Liver (tissue), 9 donors: ENCODE data around the gene PSMB7. TPM values are rescaled to one million over a fixed set of nuclear protein-coding genes. Genes with fewer than 3 reads are reported as not detected.

Experiments used
- DNase-seq: peaks from one replicate; pipeline ENCODE4 v3.0.0-alpha.2; 2017; ENCODE audit warnings: low spot score
- H3K27ac ChIP-seq, 2 donors: one replicate each; pipeline ENCODE4 v1.7.0; 2013; ENCODE audit warnings: inconsistent platforms in 2 of 2, low read length in 2 of 2, control low read depth in 1 of 2, low read depth in 1 of 2, mild to moderate bottlenecking in 1 of 2
- H3K27me3 ChIP-seq, 4 donors: one replicate each; pipeline versions ENCODE4 v1.6.1 to v1.7.0; 2013; ENCODE audit warnings: low read length in 3 of 4, inconsistent platforms in 1 of 4, mild to moderate bottlenecking in 1 of 4, moderate library complexity in 1 of 4; ENCODE audit not compliant: control insufficient read depth in 4 of 4, insufficient read depth in 4 of 4
- H3K36me3 ChIP-seq, 4 donors: one replicate each; pipeline versions ENCODE4 v1.6.1 to v1.7.0; 2013; ENCODE audit warnings: low read length in 3 of 4, mild to moderate bottlenecking in 3 of 4, low read depth in 1 of 4, moderate library complexity in 1 of 4; ENCODE audit not compliant: control insufficient read depth in 4 of 4, insufficient read depth in 3 of 4
- H3K4me1 ChIP-seq, 4 donors: one replicate each; pipeline versions ENCODE4 v1.6.1 to v1.7.0; 2013; ENCODE audit warnings: low read length in 3 of 4, mild to moderate bottlenecking in 3 of 4, moderate library complexity in 1 of 4; ENCODE audit not compliant: control insufficient read depth in 4 of 4, insufficient read depth in 4 of 4
- H3K4me3 ChIP-seq, 3 donors: one replicate each; pipeline versions ENCODE4 v1.6.1 to v1.7.0; 2013; ENCODE audit warnings: low read length in 3 of 3, control low read depth in 1 of 3, low read depth in 1 of 3, mild to moderate bottlenecking in 1 of 3
- H3K9ac ChIP-seq, 2 donors: one replicate each; pipeline ENCODE4 v1.7.0; 2013; ENCODE audit warnings: low read length in 2 of 2, mild to moderate bottlenecking in 2 of 2, moderate library complexity in 2 of 2, control low read depth in 1 of 2, low read depth in 1 of 2
- H3K9me3 ChIP-seq, 4 donors: one replicate each; pipeline versions ENCODE4 v1.6.1 to v1.7.0; 2013; ENCODE audit warnings: low read length in 3 of 4; ENCODE audit not compliant: control insufficient read depth in 4 of 4
- ATF3 ChIP-seq: IDR thresholded peaks from 2 replicates; pipeline ENCODE4 v1.6.1; 2016; ENCODE audit warnings: antibody characterized with exemption
- EGR1 ChIP-seq, 2 donors: IDR thresholded peaks; 2 replicates each; pipeline ENCODE4 v1.6.1; 2016 to 2018; ENCODE audit warnings: antibody characterized with exemption in 2 of 2, low read depth in 2 of 2
- FOXA1 ChIP-seq: IDR thresholded peaks from 2 replicates; pipeline ENCODE4 v1.6.1; 2016; ENCODE audit warnings: antibody characterized with exemption
- FOXA2 ChIP-seq: IDR thresholded peaks from 2 replicates; pipeline ENCODE4 v1.6.1; 2016; ENCODE audit warnings: antibody characterized with exemption
- GABPA ChIP-seq, 2 donors: IDR thresholded peaks in 1 of 2; conservative IDR thresholded peaks in 1 of 2; 2 replicates each; pipeline ENCODE4 v1.6.1; 2016; ENCODE audit warnings: antibody characterized with exemption in 2 of 2, mild to moderate bottlenecking in 1 of 2, moderate library complexity in 1 of 2
- HNF4A ChIP-seq, 2 donors: conservative IDR thresholded peaks; 2 replicates each; pipeline ENCODE4 v1.6.1; 2016; ENCODE audit warnings: antibody characterized with exemption in 2 of 2, mild to moderate bottlenecking in 2 of 2
- HNF4G ChIP-seq: IDR thresholded peaks from 2 replicates; pipeline ENCODE4 v1.6.1; 2016; ENCODE audit warnings: antibody characterized with exemption
- JUND ChIP-seq, 2 donors: IDR thresholded peaks; 2 replicates each; pipeline ENCODE4 v1.6.1; 2016; ENCODE audit warnings: antibody characterized with exemption in 2 of 2
- MAX ChIP-seq: IDR thresholded peaks from 2 replicates; pipeline ENCODE4 v1.6.1; 2016; ENCODE audit warnings: antibody characterized with exemption
- NR2F2 ChIP-seq: IDR thresholded peaks from 2 replicates; pipeline ENCODE4 v1.6.1; 2016; ENCODE audit warnings: antibody characterized with exemption
- RAD21 ChIP-seq, 2 donors: IDR thresholded peaks; 2 replicates each; pipeline ENCODE4 v1.6.1; 2016; ENCODE audit warnings: antibody characterized with exemption in 2 of 2, mild to moderate bottlenecking in 2 of 2
- REST ChIP-seq: IDR thresholded peaks from 2 replicates; pipeline ENCODE4 v1.6.1; 2016; ENCODE audit warnings: antibody characterized with exemption, mild to moderate bottlenecking
- RXRA ChIP-seq, 2 donors: IDR thresholded peaks; 2 replicates each; pipeline ENCODE4 v1.6.1; 2017 to 2018; ENCODE audit warnings: antibody characterized with exemption in 2 of 2, mild to moderate bottlenecking in 1 of 2
- SP1 ChIP-seq: IDR thresholded peaks from 2 replicates; pipeline ENCODE4 v1.6.1; 2018; ENCODE audit warnings: antibody characterized with exemption, mild to moderate bottlenecking
- TAF1 ChIP-seq: conservative IDR thresholded peaks from 2 replicates; pipeline ENCODE4 v1.6.1; 2016; ENCODE audit warnings: antibody characterized with exemption, mild to moderate bottlenecking
- YY1 ChIP-seq: IDR thresholded peaks from 2 replicates; pipeline ENCODE4 v1.6.1; 2016; ENCODE audit warnings: antibody characterized with exemption, mild to moderate bottlenecking
- ZBTB33 ChIP-seq: IDR thresholded peaks from 2 replicates; pipeline ENCODE4 v1.6.1; 2016; ENCODE audit warnings: antibody characterized with exemption
- WGBS: extraction: QIAGEN DNeasy Blood & Tissue Kit; methylation state at CpG from one replicate; pipeline ENCODE4 v1.1.7; 2013; 5-methylcytosine and 5-hydroxymethylcytosine counted together
- polyA plus RNA-seq, 2 donors: library from polyadenylated mRNA; stranded (reverse) in 1 of 2; unstranded in 1 of 2; fragments of 200-250 nt in 1 of 2; fragments of >200 nt in 1 of 2; fragmentation: Nextera tagmentation in 1 of 2; extraction: Ambion mirVana in 1 of 2; gene quantifications; one replicate each; pipeline versions ENCODE4 v1.2.1 to v1.2.3, GENCODE V29; 2013 to 2015
- total RNA-seq, 2 donors: library from RNA; depleted of rRNA; stranded (reverse); fragments of >200 nt; gene quantifications; one replicate each; pipeline ENCODE4 v1.2.3, GENCODE V29; 2014
- TF ChIP-seq, protein P1 (sequence below): fragments of 150-350 bp; IDR thresholded peaks from 2 replicates; pipeline ENCODE4 v1.5.1; 2017; ENCODE audit warnings: improper control_type of control experiment, low read depth, low read length; ENCODE audit not compliant: missing input control
- donor health status: healthy.
- donor health status: healthy.
- donor health status: healthy.
- donor health status: healthy.
- donor health status: healthy.

The PSMB7 gene
- total and polyA plus RNA-seq, 4 donors = 90.9 to 183 (median 134) TPM

DNA sequence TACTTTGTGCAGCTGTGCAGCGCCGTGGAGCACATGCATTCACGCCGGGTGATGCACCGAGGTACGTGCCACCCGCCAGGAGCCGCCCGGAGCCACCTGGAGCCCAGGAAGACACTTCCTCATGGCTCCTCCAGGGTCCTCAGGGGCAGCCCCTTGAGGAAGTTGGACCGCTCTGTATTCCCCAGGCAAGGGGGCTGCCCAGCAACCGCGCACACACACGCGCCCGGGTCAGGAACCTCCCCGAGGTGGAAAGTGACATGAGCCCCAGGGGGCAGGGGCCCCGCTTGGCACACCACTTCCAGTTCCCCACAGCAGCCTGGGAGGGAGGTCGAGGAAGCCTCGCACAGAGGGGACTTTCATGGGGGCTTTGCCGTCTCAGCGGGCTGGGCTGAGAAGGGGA is 88.9 kb downstream of the PSMB7 start:
- Histone ChIP-seq H3K27ac (no peak overlapping the region), H3K9ac (no peak overlapping the region), H3K36me3 (peaks cover 17 to 77% (median 42%) of the 10 kb centered on the region in 4 donors), H3K9me3 (no peaks in the 10 kb centered on the region), H3K27me3 (no peaks in the 10 kb centered on the region), H3K4me3 (no peak overlapping the region), H3K4me1 (no peaks in the 10 kb centered on the region)
- 95% methylated on average over 21 of the region's 21 CpGs for WGBS
- no peak for TF ChIP-seq ZBTB33
- no peak for TF ChIP-seq NR2F2
- TF ChIP-seq TAF1 = no peak
- no peak for TF ChIP-seq JUND (IDR thresholded peaks at IDR 0.05)
- TF ChIP-seq REST = no peak
- TF ChIP-seq, protein P1, sequence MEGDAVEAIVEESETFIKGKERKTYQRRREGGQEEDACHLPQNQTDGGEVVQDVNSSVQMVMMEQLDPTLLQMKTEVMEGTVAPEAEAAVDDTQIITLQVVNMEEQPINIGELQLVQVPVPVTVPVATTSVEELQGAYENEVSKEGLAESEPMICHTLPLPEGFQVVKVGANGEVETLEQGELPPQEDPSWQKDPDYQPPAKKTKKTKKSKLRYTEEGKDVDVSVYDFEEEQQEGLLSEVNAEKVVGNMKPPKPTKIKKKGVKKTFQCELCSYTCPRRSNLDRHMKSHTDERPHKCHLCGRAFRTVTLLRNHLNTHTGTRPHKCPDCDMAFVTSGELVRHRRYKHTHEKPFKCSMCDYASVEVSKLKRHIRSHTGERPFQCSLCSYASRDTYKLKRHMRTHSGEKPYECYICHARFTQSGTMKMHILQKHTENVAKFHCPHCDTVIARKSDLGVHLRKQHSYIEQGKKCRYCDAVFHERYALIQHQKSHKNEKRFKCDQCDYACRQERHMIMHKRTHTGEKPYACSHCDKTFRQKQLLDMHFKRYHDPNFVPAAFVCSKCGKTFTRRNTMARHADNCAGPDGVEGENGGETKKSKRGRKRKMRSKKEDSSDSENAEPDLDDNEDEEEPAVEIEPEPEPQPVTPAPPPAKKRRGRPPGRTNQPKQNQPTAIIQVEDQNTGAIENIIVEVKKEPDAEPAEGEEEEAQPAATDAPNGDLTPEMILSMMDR = no peak
- no peak for TF ChIP-seq MAX
- no peak for TF ChIP-seq SP1
- TF ChIP-seq RAD21 (IDR thresholded peaks at IDR 0.05) = no peak
- no peak for TF ChIP-seq FOXA2
- TF ChIP-seq GABPA (IDR thresholded peaks at IDR 0.05 in 1 of 2, conservative IDR thresholded peaks at IDR 0.05 in 1 of 2) = no peak
- no peak for TF ChIP-seq HNF4G
- TF ChIP-seq RXRA (IDR thresholded peaks at IDR 0.05) = no peak
- no peak for TF ChIP-seq YY1
- TF ChIP-seq FOXA1 = no peak
- no peak for TF ChIP-seq ATF3
- TF ChIP-seq HNF4A (conservative IDR thresholded peaks at IDR 0.05) = no peak
- no peak for TF ChIP-seq EGR1 (IDR thresholded peaks at IDR 0.05; ENCODE audit: low read depth in 2 of 2)
- DNase-seq = no peak
